GM12872 (cell line): ENCODE measurements around the gene TRPM3.

Experiments used
- TF ChIP-seq, protein P1 (sequence below): IDR thresholded peaks from 3 replicates; pipeline ENCODE4 v1.5.1; 2011; ENCODE audit warnings: low read depth, mild to moderate bottlenecking, low read length, moderate library complexity; ENCODE audit not compliant: insufficient read depth

TRPM3 gene

DNA sequence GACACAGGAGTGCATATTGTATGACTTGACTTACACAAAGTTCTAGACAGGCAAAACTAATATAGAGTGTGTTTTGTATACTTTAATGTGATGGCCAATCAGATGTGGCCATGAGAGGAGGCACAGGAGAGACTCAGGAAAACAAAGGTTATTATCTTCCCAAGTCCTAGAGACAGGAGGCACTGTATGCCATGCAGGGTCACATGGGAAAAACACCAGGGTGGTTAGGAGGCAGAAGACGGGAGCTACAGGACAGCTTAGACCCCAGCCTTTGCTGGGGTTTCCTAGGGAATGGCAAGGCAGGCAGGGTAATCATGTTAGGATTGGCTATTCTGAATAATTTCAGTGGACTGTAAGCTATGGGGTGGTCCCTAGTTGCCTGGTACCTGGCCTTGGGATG lies 16.2 kb downstream of the TRPM3 start:
- TF ChIP-seq, protein P1, sequence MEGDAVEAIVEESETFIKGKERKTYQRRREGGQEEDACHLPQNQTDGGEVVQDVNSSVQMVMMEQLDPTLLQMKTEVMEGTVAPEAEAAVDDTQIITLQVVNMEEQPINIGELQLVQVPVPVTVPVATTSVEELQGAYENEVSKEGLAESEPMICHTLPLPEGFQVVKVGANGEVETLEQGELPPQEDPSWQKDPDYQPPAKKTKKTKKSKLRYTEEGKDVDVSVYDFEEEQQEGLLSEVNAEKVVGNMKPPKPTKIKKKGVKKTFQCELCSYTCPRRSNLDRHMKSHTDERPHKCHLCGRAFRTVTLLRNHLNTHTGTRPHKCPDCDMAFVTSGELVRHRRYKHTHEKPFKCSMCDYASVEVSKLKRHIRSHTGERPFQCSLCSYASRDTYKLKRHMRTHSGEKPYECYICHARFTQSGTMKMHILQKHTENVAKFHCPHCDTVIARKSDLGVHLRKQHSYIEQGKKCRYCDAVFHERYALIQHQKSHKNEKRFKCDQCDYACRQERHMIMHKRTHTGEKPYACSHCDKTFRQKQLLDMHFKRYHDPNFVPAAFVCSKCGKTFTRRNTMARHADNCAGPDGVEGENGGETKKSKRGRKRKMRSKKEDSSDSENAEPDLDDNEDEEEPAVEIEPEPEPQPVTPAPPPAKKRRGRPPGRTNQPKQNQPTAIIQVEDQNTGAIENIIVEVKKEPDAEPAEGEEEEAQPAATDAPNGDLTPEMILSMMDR, result no peak

DNA sequence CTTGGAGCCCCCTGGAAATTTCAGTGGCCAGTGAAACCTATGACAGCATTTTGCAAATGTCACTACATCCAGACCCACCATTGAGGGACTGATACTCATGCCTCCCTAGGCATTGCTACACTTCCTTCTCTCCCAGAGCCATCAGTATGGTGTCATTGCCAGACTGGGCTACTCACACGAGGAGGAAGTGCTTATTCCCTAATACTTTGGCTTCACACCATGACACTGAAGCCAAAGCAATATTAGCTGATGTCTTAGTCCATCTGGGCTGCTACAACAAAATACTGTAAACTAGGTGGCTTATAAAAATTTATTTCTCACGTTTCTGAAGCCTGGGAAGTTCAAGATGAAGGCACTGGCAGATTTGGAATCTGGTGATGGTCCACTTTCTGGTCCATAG lies 22.6 kb downstream of the TRPM3 start:
- TF ChIP-seq, protein P1, result no peak

DNA sequence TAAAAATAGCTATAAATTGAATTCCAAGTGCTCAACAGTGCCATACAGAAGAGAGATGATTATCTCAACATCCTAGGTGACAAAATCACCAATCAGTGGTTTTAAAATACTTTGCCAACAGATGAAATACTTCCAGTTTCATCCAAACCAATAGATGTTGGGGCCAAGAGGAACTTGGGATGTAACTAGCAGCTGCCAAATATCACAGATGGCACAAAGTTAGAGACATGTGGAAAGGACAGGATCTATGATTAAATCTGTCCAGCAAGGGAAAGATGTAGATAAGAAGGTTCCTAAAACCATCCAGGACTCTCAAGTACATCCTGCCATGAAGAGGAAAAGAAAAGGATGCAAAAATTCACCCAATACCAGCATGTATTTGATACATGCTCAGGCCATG lies 23.8 kb downstream of the TRPM3 start:
- TF ChIP-seq, protein P1, result no peak

DNA sequence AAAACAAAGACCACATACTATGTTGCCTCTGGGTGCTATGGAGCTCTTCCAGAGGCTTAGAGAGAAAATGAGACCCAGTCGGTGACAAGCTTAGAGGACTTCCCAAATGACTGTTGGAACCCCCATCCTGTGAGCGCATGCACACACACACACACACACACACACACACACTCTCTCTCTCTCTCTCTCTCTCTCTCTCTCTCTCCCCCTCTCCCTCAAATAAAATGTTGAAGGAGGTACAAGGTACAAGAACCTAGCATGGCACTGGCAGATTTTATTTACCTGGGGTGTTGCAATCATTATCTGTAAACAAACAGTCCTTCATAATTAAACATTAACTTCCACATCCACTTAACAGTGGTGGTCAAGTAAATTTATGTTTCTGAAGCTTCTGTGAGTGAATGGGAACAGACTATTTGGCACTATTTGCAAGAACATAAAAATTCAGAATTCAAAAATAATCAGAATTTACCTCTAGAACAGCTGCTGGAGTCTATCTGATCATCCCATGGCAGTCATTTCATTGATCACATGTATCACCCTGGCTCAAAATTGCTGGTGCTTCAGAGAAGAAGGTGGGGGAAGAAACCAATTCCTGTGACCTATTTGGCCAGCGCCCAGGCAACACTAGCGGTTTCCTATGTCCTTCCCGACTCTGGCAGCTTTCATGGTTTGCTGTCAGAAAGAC lies 24.9 kb downstream of the TRPM3 start:
- TF ChIP-seq, protein P1, result no peak

DNA sequence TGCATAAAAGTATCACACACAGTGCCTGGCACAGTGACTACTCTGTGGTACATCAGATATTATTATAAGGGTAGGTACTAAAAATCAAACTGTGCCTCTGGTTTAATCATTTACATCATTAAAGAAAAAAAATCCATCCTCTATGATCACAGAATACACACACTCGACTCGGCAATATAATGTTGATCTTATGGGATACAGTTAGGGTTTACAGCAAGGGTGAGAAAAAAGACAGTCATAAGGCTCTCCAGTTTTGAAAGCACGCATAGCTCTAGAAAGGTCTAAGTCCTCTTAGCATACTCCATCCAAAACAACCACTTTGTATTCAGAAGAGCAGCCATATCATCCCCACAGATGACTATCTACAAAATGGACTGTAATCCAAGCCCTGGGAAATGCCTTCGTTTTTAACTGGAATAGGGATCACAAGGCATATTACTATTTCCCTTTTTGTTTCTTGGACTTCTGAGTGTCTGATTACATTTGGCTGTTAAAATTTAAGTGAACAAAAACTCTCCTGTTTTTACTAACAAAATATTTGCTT lies 26.6 kb downstream of the TRPM3 start:
- TF ChIP-seq, protein P1, result no peak

DNA sequence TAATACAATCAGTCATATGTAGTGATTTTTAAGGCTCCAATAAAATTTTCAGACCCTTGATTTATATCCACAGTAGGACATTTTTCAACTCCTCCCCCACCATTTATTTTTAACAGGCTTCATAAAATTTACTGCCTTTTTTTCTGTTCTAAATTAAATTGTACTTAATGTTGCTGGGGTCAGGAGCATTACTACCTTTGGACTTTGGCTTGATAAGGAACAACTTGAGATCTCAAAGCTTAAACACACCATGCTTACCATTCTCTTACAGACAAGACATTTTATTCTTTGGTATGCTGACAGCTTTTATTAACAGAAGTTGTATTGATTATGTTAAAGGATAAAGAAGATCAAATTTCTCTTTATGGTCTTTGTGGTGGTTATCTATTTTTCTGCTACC lies 30.5 kb downstream of the TRPM3 start:
- TF ChIP-seq, protein P1, result no peak

DNA sequence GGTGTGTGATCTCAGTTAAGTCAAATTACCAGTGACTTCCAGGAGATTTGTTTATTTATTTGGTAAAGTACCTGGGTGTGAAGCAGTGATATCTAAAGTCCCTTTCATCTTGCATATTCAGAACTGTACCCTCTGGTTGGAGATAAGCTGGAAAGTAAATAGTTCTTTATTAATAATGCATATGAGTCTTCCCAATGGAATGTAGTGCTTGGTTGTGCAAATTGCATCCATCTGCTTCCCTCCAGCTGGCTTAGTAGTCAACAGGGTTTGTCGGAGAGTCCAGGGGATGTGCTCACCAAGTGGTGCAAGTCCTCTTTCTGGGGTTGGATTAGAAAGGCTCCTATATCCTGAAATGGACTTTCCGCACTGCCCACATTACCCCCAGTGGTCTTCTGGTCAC lies 42.0 kb downstream of the TRPM3 start:
- TF ChIP-seq, protein P1, result no peak
